Choroid plexus epithelial cell (primary cell): Measurements from ENCODE around the gene CNNM2.
"Not testable (repeated sequence)": the region's sequence is repeated elsewhere in the genome, so short reads cannot be mapped to it uniquely, and the experiment has no call there.

ENCODE experiments used
- DNase-seq: peaks from one replicate; pipeline ENCODE4 v3.0.0-alpha.2; 2010; ENCODE audit warnings: low read depth
- H3K4me3 ChIP-seq: 2 replicates; pipeline ENCODE4 v1.5.1; 2011; ENCODE audit warnings: low read depth, mild to moderate bottlenecking, control low read depth, low read length, moderate library complexity
- TF ChIP-seq, protein P1 (sequence below): conservative IDR thresholded peaks from 2 replicates; pipeline ENCODE4 v1.5.1; 2011; ENCODE audit warnings: low read depth, mild to moderate bottlenecking, control low read depth, inconsistent platforms, low read length, moderate library complexity

CNNM2 gene

DNA sequence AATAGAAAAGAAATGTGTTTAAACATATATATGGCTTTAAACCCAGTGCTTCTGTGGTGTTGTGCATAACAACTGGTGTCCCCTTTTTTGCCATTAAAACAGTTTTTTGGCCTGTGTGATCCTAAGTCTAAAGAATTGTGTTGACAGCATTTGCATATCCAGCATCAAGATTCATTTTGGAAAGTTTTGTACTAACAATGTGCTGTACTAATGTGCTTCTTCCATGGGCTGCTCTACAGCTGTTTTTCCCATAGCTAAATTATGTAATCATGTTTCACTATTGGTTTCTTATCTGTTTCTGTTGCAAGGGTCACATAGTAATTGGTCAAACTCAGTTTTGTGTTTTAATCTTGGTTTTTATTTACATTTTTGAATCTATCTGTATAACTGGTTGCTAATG is 5.5 kb downstream of the CNNM2 start:
- no peak for DNase-seq
- TF ChIP-seq, protein P1, sequence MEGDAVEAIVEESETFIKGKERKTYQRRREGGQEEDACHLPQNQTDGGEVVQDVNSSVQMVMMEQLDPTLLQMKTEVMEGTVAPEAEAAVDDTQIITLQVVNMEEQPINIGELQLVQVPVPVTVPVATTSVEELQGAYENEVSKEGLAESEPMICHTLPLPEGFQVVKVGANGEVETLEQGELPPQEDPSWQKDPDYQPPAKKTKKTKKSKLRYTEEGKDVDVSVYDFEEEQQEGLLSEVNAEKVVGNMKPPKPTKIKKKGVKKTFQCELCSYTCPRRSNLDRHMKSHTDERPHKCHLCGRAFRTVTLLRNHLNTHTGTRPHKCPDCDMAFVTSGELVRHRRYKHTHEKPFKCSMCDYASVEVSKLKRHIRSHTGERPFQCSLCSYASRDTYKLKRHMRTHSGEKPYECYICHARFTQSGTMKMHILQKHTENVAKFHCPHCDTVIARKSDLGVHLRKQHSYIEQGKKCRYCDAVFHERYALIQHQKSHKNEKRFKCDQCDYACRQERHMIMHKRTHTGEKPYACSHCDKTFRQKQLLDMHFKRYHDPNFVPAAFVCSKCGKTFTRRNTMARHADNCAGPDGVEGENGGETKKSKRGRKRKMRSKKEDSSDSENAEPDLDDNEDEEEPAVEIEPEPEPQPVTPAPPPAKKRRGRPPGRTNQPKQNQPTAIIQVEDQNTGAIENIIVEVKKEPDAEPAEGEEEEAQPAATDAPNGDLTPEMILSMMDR = no peak
- no peak overlapping the region for H3K4me3 ChIP-seq

DNA sequence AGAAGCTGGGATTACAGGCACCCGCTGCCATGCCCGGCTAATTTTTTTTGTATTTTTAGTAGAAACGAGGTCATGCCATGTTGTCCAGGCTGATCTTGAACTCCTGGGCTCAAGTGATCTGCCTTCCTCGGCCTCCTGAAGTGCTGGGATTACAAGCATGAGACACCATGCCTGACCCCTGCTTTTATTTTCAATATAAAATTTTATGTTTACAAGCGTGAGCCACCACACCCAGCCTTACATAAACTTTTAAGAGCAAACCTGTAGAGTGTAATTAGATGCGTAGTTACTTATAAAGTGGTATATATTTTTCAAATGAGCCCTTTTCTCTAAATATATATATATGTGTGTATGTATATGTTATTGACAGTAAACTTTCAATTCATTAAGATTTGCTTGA is 8.7 kb downstream of the CNNM2 start:
- H3K4me3 ChIP-seq = no peak overlapping the region
- DNase-seq = no peak
- TF ChIP-seq, protein P1 = no peak

DNA sequence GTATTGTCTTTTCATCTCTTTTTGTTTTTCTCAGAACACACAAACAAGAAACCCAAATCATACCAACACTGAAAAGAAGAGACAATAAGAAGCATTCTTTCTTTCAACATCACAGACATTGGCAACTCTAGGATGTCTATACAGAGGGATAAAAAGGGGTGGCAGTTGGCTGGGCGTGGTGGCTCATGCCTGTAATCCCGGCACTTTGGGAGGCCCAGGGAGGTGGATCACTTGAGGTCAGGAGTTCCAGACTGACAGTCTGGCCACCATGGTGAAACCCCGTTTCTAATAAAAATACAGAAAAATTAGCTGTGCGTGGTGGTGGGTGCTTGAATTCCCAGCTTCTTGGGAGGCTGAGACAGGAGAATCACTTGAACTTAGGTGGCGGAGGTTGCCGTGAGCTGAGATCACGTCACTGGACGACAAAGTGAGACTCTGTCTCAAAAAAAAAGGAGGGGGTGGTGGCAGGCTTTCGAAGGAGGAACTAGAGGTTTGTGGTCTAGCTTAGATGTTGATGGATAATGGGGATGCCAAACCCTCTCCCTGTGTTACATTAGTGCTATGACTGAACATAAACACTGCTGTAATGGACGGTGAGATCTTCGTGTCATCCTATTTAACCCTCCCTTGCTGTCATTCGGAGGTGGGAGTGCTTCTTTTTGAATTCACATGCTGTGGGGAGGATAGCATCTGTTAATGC is 9.4 kb downstream of the CNNM2 start:
- no peak for DNase-seq
- no peak overlapping the region for H3K4me3 ChIP-seq
- TF ChIP-seq, protein P1 = no peak

DNA sequence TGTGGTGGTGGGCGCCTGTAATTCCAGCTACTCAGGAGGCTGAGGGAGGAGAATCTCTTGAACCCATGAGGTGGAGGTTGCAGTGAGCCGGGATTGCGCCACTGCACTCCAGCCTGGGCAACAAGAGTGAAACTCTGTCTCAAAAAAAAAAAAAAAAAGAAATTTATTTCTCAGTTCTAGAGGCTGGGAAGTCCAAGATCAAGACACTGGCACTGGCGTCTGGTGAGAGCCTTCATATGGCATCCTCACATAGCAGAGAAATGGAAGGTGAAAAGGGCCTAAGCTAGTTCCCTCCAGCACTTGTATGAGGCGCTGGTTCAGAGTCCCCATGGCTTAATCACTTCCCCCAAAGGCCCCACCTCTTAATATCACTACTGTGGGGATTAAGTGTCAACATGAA is 10.3 kb downstream of the CNNM2 start:
- not testable (repeated sequence) for H3K4me3 ChIP-seq, DNase-seq

DNA sequence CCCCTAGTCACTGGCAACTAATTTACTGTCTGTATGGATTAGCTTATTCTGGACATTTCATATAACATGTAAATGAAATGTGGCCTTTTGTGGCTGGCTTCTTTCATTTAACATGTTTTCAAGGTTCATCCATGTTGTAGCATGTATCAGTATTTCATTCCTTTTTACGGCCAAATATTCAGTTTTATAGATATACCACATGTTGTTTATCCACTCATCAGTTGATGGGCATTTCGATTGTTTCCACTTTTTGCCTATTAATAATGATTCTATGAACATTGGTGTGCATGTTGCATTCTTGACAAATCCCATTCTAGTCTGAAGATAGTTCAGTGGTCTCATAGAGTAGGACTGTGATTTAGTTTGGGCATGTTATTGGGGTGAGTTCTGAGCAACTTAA is 12.6 kb downstream of the CNNM2 start:
- no peak for DNase-seq
- TF ChIP-seq, protein P1 = no peak

DNA sequence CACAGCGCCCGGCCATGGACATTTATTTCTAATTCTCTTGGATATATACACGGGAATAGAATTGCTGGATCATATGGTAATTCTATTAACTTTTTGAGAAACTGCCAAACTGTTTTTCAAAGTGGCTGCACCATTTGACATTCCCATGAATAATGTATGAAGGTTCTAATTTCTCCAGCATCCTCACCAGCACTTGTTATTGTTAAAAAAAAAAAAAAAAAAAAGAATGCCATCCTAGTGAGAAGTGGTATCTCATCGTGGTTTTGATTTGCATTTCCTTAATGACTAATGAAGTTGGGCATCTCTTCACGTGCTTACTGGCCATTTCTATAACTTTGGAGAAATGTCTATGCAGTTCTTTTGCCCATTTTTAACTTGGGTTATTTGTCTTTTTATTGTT is 13.5 kb downstream of the CNNM2 start:
- TF ChIP-seq, protein P1 = no peak
- H3K4me3 ChIP-seq = no peak overlapping the region
- no peak for DNase-seq

More for the DNA sequence above, 12.6 kb downstream of the CNNM2 start:
- no peak overlapping the region for H3K4me3 ChIP-seq

DNA sequence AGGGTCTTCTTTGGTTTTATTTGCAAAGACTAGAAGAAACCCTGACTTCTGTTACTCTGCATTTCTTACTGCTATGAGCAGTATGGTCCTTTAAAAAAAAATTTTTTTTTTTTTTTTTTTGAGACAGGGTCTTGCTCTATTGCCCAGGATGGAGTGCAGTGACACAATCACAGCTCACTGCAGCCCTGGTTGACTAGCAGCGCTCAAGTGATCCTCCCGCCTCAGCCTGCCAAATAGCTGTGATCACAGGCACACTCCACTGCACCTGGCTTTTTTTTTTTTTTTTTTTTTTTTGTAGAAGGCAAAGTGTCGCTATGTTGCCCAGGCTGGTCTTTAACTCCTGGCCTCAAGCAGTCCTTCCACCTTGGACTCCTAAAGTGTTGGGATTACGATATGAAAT is 17.4 kb downstream of the CNNM2 start:
- DNase-seq = no peak
- no peak overlapping the region for H3K4me3 ChIP-seq
- TF ChIP-seq, protein P1 = no peak
